ENCODE measurements around the gene AGAP1. TPM values are rescaled to one million over a fixed set of nuclear protein-coding genes. Genes with fewer than 3 reads are reported as not detected.

AGAP1 gene
- total RNA-seq, 1 donor from 2014 or later = 54.7 TPM

- H3K27ac Mint-ChIP-seq (ENCODE audit: unreplicated experiment) = no peak overlapping the region
- no peak for DNase-seq (ENCODE audit: low read depth, low spot score)
- no peak for TF ChIP-seq CTCF (conservative IDR thresholded peaks at IDR 0.05)
- H3K27me3 Mint-ChIP-seq (ENCODE audit: low read depth) = no peaks in the 10 kb centered on the region
- H3K4me3 Mint-ChIP-seq = no peak overlapping the region
- no peaks in the 10 kb centered on the region for H3K9me3 Mint-ChIP-seq
- H3K36me3 Mint-ChIP-seq (ENCODE audit: low read depth) = no peaks in the 10 kb centered on the region
- H3K4me1 Mint-ChIP-seq = peaks cover 49% of the 10 kb centered on the region
Observed at GRCh38 chr2:235584638-235585007, 90.8 kb downstream of the AGAP1 start.

- Mint-ChIP-seq H3K27me3 (ENCODE audit: low read depth) (no peaks in the 10 kb centered on the region), H3K9me3 (no peaks in the 10 kb centered on the region), H3K27ac (ENCODE audit: unreplicated experiment) (no peak overlapping the region), H3K4me1 (peaks cover 40% of the 10 kb centered on the region), H3K36me3 (ENCODE audit: low read depth) (no peaks in the 10 kb centered on the region), H3K4me3 (no peak overlapping the region)
- no peak for DNase-seq (ENCODE audit: low read depth, low spot score)
- no peak for TF ChIP-seq CTCF (conservative IDR thresholded peaks at IDR 0.05)
Observed at GRCh38 chr2:235587202-235587601, 93.4 kb downstream of the AGAP1 start.

DNA sequence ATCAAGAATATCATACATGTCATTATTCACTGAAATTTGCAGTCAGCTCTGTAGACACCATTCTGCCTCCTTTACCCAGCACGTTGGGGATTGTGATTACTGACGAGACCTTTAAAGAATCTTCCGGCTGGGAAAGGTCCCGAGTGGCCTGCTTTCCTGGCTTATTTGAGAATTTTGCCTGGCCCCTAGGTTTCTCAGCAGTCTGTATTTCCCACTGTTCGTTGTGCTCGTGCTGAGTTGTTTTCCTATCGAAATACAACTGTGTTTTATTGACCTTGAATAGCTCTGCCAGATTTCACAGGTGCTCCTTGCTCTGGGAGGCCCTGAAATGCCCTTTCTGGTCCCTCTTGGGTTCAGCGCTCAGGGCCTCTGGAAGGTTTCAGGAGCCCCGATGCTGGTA, 94.9 kb downstream of the AGAP1 start:
- Mint-ChIP-seq H3K27me3 (ENCODE audit: low read depth) (no peaks in the 10 kb centered on the region), H3K4me1 (peaks cover 37% of the 10 kb centered on the region), H3K27ac (ENCODE audit: unreplicated experiment) (no peak overlapping the region), H3K4me3 (no peak overlapping the region), H3K9me3 (no peaks in the 10 kb centered on the region), H3K36me3 (ENCODE audit: low read depth) (no peaks in the 10 kb centered on the region)
- DNase-seq (ENCODE audit: low read depth, low spot score) = no peak
- TF ChIP-seq CTCF (conservative IDR thresholded peaks at IDR 0.05) = no peak

GRCh38 chr2:235591231-235591730, 97.4 kb downstream of the AGAP1 start:
- H3K36me3 Mint-ChIP-seq (ENCODE audit: low read depth) = no peaks in the 10 kb centered on the region
- H3K4me3 Mint-ChIP-seq = no peak overlapping the region
- TF ChIP-seq CTCF (conservative IDR thresholded peaks at IDR 0.05) = no peak
- H3K9me3 Mint-ChIP-seq = no peaks in the 10 kb centered on the region
- H3K27me3 Mint-ChIP-seq (ENCODE audit: low read depth) = no peaks in the 10 kb centered on the region
- H3K4me1 Mint-ChIP-seq = peaks cover 33% of the 10 kb centered on the region
- no peak for DNase-seq (ENCODE audit: low read depth, low spot score)
- peak overlapping the region; percentile 31 for H3K27ac Mint-ChIP-seq (ENCODE audit: unreplicated experiment)

DNA sequence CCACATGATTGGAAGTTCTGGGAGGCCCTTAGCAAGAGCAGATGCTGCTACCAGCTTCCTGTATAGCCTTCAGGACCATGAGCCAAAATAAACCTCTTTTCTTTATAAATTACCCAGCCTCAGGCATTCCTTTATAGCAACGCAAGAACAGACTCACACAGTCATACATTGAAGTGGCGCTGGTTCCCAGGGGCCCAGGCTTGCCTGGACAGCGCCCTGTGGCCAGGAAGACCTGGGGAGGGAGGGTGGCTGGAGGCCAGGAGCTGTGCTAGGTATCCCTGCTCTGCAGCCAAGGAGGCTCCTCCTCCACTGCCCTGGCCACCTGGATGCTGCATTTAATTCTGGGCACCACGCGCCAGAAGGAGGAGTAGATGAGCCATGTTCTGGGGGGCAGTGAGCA, 98.1 kb downstream of the AGAP1 start:
- Mint-ChIP-seq H3K27ac (ENCODE audit: unreplicated experiment) (no peak overlapping the region), H3K36me3 (ENCODE audit: low read depth) (no peaks in the 10 kb centered on the region), H3K4me1 (peaks cover 28% of the 10 kb centered on the region), H3K9me3 (no peaks in the 10 kb centered on the region), H3K27me3 (ENCODE audit: low read depth) (no peaks in the 10 kb centered on the region), H3K4me3 (no peak overlapping the region)
- no peak for TF ChIP-seq CTCF (conservative IDR thresholded peaks at IDR 0.05)
- no peak for DNase-seq (ENCODE audit: low read depth, low spot score)

DNA sequence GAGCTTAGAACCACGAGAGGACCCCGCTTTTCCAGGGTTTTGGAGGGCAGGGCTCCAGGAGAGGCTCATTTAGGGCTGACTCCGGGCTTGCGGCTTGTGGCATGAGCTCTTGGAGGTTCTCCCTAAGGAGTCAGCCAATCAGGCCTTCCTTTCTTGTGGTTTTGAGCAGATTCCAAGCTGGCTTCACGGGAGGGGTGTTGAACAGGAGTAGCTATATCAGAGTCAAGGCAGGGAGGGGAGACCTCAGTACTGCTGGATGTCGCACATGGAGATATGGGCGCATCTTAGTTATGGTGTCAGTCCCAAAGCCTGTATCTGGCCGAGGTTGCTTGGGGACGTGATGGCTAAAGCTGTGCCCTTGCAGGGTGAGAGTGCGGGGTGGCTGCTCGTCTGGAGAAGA, 98.6 kb downstream of the AGAP1 start:
- TF ChIP-seq CTCF (conservative IDR thresholded peaks at IDR 0.05) = no peak
- Mint-ChIP-seq H3K27ac (ENCODE audit: unreplicated experiment) (peak overlapping the region; percentile 1), H3K27me3 (ENCODE audit: low read depth) (no peaks in the 10 kb centered on the region), H3K4me1 (peaks cover 26% of the 10 kb centered on the region), H3K36me3 (ENCODE audit: low read depth) (no peaks in the 10 kb centered on the region), H3K9me3 (no peaks in the 10 kb centered on the region), H3K4me3 (no peak overlapping the region)
- no peak for DNase-seq (ENCODE audit: low read depth, low spot score)

Data from neural crest cell (in vitro differentiated cells).